A549 (cell line): Measurements from ENCODE around the gene PANK2.
"Not testable (repeated sequence)": the region's sequence is repeated elsewhere in the genome, so short reads cannot be mapped to it uniquely, and the experiment has no call there.

Experiments
- BHLHE40 ChIP-seq: IDR thresholded peaks from 2 replicates; pipeline ENCODE4 v1.6.1; 2012; ENCODE audit warnings: low read depth, low read length, inconsistent platforms
- CBX2 ChIP-seq: fragments of 200-600 bp; sonication (generic); IDR thresholded peaks from 2 replicates; pipeline ENCODE4 v1.6.1; 2016; ENCODE audit warnings: low read depth, mild to moderate bottlenecking, borderline replicate concordance
- CHD4 ChIP-seq: fragments of 200-600 bp; sonication (generic); IDR thresholded peaks from 2 replicates; pipeline ENCODE4 v1.6.1; 2016; ENCODE audit warnings: antibody characterized with exemption, mild to moderate bottlenecking, borderline replicate concordance
- EP300 ChIP-seq, 2 experiments: fragments of >200 bp; sonication (Bioruptor Twin); formaldehyde crosslinking; IDR thresholded peaks; 2 replicates in 1 of 2; 3 replicates in 1 of 2; pipeline ENCODE4 v1.6.1; 2016 to 2017
- JUN ChIP-seq, 2 experiments: fragments of >200 bp; sonication (Bioruptor Twin); formaldehyde crosslinking; IDR thresholded peaks; 2 replicates in 1 of 2; 3 replicates in 1 of 2; pipeline ENCODE4 v1.6.1; 2016 to 2017
- MAX ChIP-seq: IDR thresholded peaks from 2 replicates; pipeline ENCODE4 v1.6.1; 2012
- NR3C1 ChIP-seq: fragments of >200 bp; sonication (Bioruptor Twin); formaldehyde crosslinking; IDR thresholded peaks from 3 replicates; pipeline ENCODE4 v1.6.1; 2017
- PHF8 ChIP-seq: fragments of 200-600 bp; sonication (generic); IDR thresholded peaks from 2 replicates; pipeline ENCODE4 v1.6.1; 2016; ENCODE audit warnings: low read depth, mild to moderate bottlenecking, antibody characterized with exemption, moderate library complexity, borderline replicate concordance
- POLR2A ChIP-seq: IDR thresholded peaks from 2 replicates; pipeline ENCODE4 v1.6.1; 2012; ENCODE audit warnings: mild to moderate bottlenecking, low read length
- RAD21 ChIP-seq, 2 experiments: fragments of >200 bp in 1 of 2; sonication (Bioruptor Twin) in 1 of 2; formaldehyde crosslinking in 1 of 2; IDR thresholded peaks in 1 of 2; conservative IDR thresholded peaks in 1 of 2; 2 replicates in 1 of 2; 3 replicates in 1 of 2; pipeline ENCODE4 v1.6.1; 2012 to 2018; ENCODE audit warnings: inconsistent platforms in 1 of 2
- USF2 ChIP-seq: fragments of 450-650 bp; IDR thresholded peaks from 2 replicates; pipeline ENCODE4 v1.6.1; 2014; ENCODE audit warnings: antibody characterized with exemption
- TF ChIP-seq, protein P1 (sequence below): fragments of >200 bp; sonication (Bioruptor Twin); formaldehyde crosslinking; IDR thresholded peaks from 3 replicates; pipeline ENCODE4 v1.5.1; 2016
- TF ChIP-seq, protein P2 (sequence below): fragments of 250-450 bp; sonication (Bioruptor Pico); IDR thresholded peaks from 2 replicates; pipeline ENCODE4 v1.5.0; 2021; ENCODE audit warnings: mild to moderate bottlenecking, moderate library complexity, borderline replicate concordance

GRCh38 chr20:3906744-3907721 lies 17.8 kb downstream of the PANK2 start:
- TF ChIP-seq POLR2A; USF2; RAD21 (conservative IDR thresholded peaks at IDR 0.05 in 1 of 2, IDR thresholded peaks at IDR 0.05 in 1 of 2); EP300 (IDR thresholded peaks at IDR 0.05); CHD4; PHF8; JUN (IDR thresholded peaks at IDR 0.05); MAX; NR3C1; CBX2; BHLHE40: not testable (repeated sequence)
- TF ChIP-seq, protein P1, sequence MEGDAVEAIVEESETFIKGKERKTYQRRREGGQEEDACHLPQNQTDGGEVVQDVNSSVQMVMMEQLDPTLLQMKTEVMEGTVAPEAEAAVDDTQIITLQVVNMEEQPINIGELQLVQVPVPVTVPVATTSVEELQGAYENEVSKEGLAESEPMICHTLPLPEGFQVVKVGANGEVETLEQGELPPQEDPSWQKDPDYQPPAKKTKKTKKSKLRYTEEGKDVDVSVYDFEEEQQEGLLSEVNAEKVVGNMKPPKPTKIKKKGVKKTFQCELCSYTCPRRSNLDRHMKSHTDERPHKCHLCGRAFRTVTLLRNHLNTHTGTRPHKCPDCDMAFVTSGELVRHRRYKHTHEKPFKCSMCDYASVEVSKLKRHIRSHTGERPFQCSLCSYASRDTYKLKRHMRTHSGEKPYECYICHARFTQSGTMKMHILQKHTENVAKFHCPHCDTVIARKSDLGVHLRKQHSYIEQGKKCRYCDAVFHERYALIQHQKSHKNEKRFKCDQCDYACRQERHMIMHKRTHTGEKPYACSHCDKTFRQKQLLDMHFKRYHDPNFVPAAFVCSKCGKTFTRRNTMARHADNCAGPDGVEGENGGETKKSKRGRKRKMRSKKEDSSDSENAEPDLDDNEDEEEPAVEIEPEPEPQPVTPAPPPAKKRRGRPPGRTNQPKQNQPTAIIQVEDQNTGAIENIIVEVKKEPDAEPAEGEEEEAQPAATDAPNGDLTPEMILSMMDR = not testable (repeated sequence)
- TF ChIP-seq, protein P2, sequence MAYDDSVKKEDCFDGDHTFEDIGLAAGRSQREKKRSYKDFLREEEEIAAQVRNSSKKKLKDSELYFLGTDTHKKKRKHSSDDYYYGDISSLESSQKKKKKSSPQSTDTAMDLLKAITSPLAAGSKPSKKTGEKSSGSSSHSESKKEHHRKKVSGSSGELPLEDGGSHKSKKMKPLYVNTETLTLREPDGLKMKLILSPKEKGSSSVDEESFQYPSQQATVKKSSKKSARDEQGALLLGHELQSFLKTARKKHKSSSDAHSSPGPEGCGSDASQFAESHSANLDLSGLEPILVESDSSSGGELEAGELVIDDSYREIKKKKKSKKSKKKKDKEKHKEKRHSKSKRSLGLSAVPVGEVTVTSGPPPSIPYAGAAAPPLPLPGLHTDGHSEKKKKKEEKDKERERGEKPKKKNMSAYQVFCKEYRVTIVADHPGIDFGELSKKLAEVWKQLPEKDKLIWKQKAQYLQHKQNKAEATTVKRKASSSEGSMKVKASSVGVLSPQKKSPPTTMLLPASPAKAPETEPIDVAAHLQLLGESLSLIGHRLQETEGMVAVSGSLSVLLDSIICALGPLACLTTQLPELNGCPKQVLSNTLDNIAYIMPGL = not testable (repeated sequence)
